ENCODE data around the gene MCM9.

DNA sequence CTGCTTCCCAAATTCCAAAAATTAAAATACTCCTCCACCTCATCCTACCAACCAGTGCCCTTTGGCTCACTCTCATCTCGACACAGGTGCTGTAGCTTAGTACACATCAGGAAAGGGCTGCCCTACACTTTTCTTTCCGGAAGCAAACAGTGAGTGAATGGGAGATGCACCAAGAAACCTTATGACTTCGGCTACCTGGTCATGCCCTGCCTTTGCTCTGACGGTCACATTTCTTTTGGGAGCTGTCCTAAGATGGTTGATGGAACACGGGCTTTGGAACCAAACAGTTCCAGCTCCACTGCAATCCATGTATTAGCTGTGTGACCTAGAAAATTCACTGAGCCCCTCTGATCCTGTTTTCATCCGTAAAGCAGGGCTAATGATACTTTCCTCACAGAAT, 133.7 kb downstream of the MCM9 start:
- TF ChIP-seq FOXJ3 (CRISPR knock-in tag; IDR thresholded peaks at IDR 0.05; ENCODE audit: borderline replicate concordance) (no peak), NFYB (CRISPR knock-in tag; conservative IDR thresholded peaks at IDR 0.05; ENCODE audit: low read depth) (no peak), TEAD4 (CRISPR knock-in tag; IDR thresholded peaks at IDR 0.05) (no peak)
- TF ChIP-seq, protein P1, sequence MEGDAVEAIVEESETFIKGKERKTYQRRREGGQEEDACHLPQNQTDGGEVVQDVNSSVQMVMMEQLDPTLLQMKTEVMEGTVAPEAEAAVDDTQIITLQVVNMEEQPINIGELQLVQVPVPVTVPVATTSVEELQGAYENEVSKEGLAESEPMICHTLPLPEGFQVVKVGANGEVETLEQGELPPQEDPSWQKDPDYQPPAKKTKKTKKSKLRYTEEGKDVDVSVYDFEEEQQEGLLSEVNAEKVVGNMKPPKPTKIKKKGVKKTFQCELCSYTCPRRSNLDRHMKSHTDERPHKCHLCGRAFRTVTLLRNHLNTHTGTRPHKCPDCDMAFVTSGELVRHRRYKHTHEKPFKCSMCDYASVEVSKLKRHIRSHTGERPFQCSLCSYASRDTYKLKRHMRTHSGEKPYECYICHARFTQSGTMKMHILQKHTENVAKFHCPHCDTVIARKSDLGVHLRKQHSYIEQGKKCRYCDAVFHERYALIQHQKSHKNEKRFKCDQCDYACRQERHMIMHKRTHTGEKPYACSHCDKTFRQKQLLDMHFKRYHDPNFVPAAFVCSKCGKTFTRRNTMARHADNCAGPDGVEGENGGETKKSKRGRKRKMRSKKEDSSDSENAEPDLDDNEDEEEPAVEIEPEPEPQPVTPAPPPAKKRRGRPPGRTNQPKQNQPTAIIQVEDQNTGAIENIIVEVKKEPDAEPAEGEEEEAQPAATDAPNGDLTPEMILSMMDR (IDR thresholded peaks at IDR 0.05): no peak

All from WTC11 (cell line).